Peyer's patch (tissue), 4 donors: ENCODE data around the gene R3HDM2.
"Not testable (repeated sequence)": the region's sequence is repeated elsewhere in the genome, so short reads cannot be mapped to it uniquely, and the experiment has no call there.

Experiments used
- POLR2A ChIP-seq, 2 donors: fragments of 450-650 bp; IDR thresholded peaks; one replicate each; pipeline ENCODE4 v1.5.1; 2017; ENCODE audit warnings: antibody characterized with exemption in 2 of 2, mild to moderate bottlenecking in 2 of 2, moderate library complexity in 2 of 2
- TF ChIP-seq, protein P1 (sequence below), 6 experiments: fragments of 450-650 bp in 4 of 6; fragments of 200-600 bp in 2 of 6; sonication (generic) in 1 of 6; IDR thresholded peaks; one replicate each; pipeline ENCODE4 v1.5.1; 2017 to 2019; ENCODE audit warnings: antibody characterized with exemption in 6 of 6, mild to moderate bottlenecking in 3 of 6, moderate library complexity in 1 of 6

DNA sequence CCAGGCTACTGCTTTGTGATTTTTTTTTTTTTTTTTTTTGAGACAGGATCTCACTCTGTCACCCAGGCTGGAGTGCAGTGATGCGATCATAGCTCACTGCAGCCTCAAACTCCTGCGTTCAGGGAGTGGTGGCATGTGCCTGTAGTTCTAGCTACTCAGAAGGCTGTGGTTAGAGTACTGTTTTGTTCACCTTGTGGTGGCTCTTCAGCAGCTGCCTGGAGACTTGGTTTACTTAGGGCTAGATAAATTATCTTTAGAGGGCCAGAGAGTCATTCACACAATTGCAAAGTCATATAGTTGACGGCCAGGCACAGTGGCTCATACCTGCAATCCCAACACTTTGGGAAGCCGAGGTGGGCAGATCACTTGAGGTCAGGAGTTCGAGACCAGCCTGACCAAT lies 118.6 kb downstream of the R3HDM2 start:
- TF ChIP-seq, protein P1, sequence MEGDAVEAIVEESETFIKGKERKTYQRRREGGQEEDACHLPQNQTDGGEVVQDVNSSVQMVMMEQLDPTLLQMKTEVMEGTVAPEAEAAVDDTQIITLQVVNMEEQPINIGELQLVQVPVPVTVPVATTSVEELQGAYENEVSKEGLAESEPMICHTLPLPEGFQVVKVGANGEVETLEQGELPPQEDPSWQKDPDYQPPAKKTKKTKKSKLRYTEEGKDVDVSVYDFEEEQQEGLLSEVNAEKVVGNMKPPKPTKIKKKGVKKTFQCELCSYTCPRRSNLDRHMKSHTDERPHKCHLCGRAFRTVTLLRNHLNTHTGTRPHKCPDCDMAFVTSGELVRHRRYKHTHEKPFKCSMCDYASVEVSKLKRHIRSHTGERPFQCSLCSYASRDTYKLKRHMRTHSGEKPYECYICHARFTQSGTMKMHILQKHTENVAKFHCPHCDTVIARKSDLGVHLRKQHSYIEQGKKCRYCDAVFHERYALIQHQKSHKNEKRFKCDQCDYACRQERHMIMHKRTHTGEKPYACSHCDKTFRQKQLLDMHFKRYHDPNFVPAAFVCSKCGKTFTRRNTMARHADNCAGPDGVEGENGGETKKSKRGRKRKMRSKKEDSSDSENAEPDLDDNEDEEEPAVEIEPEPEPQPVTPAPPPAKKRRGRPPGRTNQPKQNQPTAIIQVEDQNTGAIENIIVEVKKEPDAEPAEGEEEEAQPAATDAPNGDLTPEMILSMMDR (IDR thresholded peaks at IDR 0.05) = not testable (repeated sequence)
- TF ChIP-seq POLR2A (IDR thresholded peaks at IDR 0.05) = not testable (repeated sequence)
